Endodermal cell (in vitro differentiated cells): ENCODE results near the gene ZBTB7A. TPM values are rescaled to one million over a fixed set of nuclear protein-coding genes. Genes with fewer than 3 reads are reported as not detected.

Source experiments
- DNase-seq: peaks from one replicate; pipeline ENCODE4 v3.0.0-alpha.2; 2017
- H3K27ac ChIP-seq: 2 replicates; pipeline ENCODE4 v1.5.1; 2013; ENCODE audit warnings: mild to moderate bottlenecking, low read depth, low read length, moderate library complexity
- H3K27me3 ChIP-seq: 2 replicates; pipeline ENCODE4 v1.6.1; 2013; ENCODE audit warnings: mild to moderate bottlenecking, low read length, moderate library complexity; ENCODE audit not compliant: insufficient read depth, control insufficient read depth, poor library complexity, severe bottlenecking
- H3K36me3 ChIP-seq: 2 replicates; pipeline ENCODE4 v1.7.0; 2013; ENCODE audit warnings: mild to moderate bottlenecking, low read length, moderate library complexity; ENCODE audit not compliant: control insufficient read depth, insufficient read depth
- H3K4me1 ChIP-seq: one replicate; pipeline ENCODE4 v1.7.0; 2013; ENCODE audit warnings: low read length; ENCODE audit not compliant: control insufficient read depth, insufficient read depth
- H3K4me3 ChIP-seq: 2 replicates; pipeline ENCODE4 v1.5.1; 2013; ENCODE audit warnings: mild to moderate bottlenecking, low read length, moderate library complexity
- H3K9ac ChIP-seq: 2 replicates; pipeline ENCODE4 v1.6.1; 2013; ENCODE audit warnings: mild to moderate bottlenecking, low read length, moderate library complexity; ENCODE audit not compliant: poor library complexity, severe bottlenecking; ENCODE audit errors: extremely low read depth
- H3K9me3 ChIP-seq: 2 replicates; pipeline ENCODE4 v1.6.1; 2013; ENCODE audit warnings: mild to moderate bottlenecking, low read length, moderate library complexity; ENCODE audit not compliant: control insufficient read depth
- H3K27ac Mint-ChIP-seq: 2 replicates; pipeline ENCODE4 v1.8.0; 2020; ENCODE audit warnings: mixed read lengths
- H3K27me3 Mint-ChIP-seq: 2 replicates; pipeline ENCODE4 v1.8.0; 2021; ENCODE audit warnings: mild to moderate bottlenecking, mixed read lengths; ENCODE audit not compliant: insufficient read depth
- H3K36me3 Mint-ChIP-seq: 2 replicates; pipeline ENCODE4 v1.8.0; 2020; ENCODE audit warnings: low read depth, mixed read lengths
- H3K4me1 Mint-ChIP-seq: 2 replicates; pipeline ENCODE4 v1.8.0; 2020; ENCODE audit warnings: mixed read lengths
- H3K4me3 Mint-ChIP-seq: 2 replicates; pipeline ENCODE4 v1.8.0; 2020; ENCODE audit warnings: mild to moderate bottlenecking, moderate library complexity, mixed read lengths
- H3K9me3 Mint-ChIP-seq: 2 replicates; pipeline ENCODE4 v1.8.0; 2020; ENCODE audit warnings: mild to moderate bottlenecking, mixed read lengths
- WGBS, 2 experiments: methylation state at CpG; one replicate each; pipeline versions ENCODE4 v1.1.5 to v1.1.7; 2013; ENCODE audit warnings: missing lambda C conversion rate in 2 of 2, mixed read lengths in 1 of 2; ENCODE audit not compliant: insufficient coverage in 1 of 2, insufficient read length in 1 of 2; 5-methylcytosine and 5-hydroxymethylcytosine counted together
- total RNA-seq, 2 donors: library from RNA; stranded (reverse); fragmentation: NEBNext Ultra II Directional in 1 of 2; extraction: Animal tissue kit (Norgen Biotek cat#: 25700) in 1 of 2; gene quantifications; 2 replicates in 1 of 2; 3 replicates in 1 of 2; pipeline ENCODE4 v1.2.1, GENCODE V29; 2021
- TF ChIP-seq, protein P1 (sequence below): fragments of 200-600 bp; sonication (generic); conservative IDR thresholded peaks from 2 replicates; pipeline ENCODE4 v1.5.0; 2021; ENCODE audit warnings: antibody characterized with exemption, mild to moderate bottlenecking

Gene ZBTB7A
- total RNA-seq, 2 donors from 2014 or later, result 19.2 to 22.1 TPM

GRCh38 chr19:4034048-4035017 is 32.4 kb downstream of the ZBTB7A start:
- DNase-seq, result no peak
- Mint-ChIP-seq H3K27me3 (no peaks in the 10 kb centered on the region), H3K4me3 (no peak overlapping the region), H3K9me3 (peaks cover 2% of the 10 kb centered on the region), H3K4me1 (no peaks in the 10 kb centered on the region), H3K36me3 (peaks cover 15% of the 10 kb centered on the region), H3K27ac (no peak overlapping the region)
- no peaks in the 10 kb centered on the region for H3K27me3 ChIP-seq
- no peaks in the 10 kb centered on the region for H3K9me3 ChIP-seq
- no peak overlapping the region for H3K27ac ChIP-seq
- H3K4me3 ChIP-seq, result no peak overlapping the region
- H3K36me3 ChIP-seq, result peaks cover 20% of the 10 kb centered on the region
- no peak overlapping the region for H3K9ac ChIP-seq
- no peaks in the 10 kb centered on the region for H3K4me1 ChIP-seq
- WGBS, 2 experiments, result 94 to 98% methylated on average over 22 to 34 of the region's 34 CpGs
- TF ChIP-seq, protein P1, sequence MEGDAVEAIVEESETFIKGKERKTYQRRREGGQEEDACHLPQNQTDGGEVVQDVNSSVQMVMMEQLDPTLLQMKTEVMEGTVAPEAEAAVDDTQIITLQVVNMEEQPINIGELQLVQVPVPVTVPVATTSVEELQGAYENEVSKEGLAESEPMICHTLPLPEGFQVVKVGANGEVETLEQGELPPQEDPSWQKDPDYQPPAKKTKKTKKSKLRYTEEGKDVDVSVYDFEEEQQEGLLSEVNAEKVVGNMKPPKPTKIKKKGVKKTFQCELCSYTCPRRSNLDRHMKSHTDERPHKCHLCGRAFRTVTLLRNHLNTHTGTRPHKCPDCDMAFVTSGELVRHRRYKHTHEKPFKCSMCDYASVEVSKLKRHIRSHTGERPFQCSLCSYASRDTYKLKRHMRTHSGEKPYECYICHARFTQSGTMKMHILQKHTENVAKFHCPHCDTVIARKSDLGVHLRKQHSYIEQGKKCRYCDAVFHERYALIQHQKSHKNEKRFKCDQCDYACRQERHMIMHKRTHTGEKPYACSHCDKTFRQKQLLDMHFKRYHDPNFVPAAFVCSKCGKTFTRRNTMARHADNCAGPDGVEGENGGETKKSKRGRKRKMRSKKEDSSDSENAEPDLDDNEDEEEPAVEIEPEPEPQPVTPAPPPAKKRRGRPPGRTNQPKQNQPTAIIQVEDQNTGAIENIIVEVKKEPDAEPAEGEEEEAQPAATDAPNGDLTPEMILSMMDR, result no peak

DNA sequence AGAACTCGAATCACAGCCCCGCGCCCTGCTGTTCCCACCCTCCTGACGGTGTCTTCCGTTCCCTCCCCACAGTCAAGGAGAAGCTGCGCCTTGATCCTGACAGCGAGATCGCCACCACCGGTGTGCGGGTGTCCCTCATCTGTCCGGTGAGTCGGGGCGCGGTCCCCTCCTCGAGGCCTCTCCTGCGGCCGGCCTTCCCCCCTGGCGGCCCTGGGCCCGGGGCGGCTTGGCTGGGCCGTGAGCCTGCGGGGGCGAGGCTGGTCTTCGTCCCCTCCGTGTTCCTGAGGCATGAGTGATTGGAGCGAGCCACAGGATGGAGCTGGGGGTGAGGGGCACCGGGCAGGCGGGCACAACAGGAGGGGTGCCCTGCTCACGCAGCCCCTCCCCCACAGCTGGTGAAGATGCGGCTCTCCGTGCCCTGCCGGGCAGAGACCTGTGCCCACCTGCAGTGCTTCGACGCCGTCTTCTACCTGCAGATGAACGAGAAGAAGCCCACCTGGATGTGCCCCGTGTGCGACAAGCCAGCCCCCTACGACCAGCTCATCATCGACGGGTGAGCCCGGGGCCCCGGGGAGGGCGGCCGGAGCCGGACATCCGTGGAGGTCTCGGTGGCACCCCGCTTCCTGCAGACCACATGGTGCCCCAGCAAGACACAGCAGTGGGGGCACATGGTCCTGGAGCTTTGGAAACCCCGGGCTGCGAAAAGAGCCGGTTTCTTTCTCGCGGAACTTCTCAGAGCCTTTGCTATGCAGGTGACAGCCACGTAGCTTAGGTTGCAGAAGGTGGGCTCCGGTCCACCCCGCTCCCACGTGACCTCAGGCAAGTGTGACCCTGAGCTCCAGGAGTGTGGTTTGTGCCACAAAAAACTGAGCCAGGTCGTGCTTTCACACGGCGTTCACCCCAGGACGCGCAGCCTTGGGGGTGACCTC is 33.4 kb downstream of the ZBTB7A start:
- Histone ChIP-seq H3K9me3 (no peaks in the 10 kb centered on the region), H3K4me3 (no peak overlapping the region), H3K36me3 (peaks cover 23% of the 10 kb centered on the region), H3K27ac (no peak overlapping the region), H3K27me3 (no peaks in the 10 kb centered on the region), H3K4me1 (no peaks in the 10 kb centered on the region), H3K9ac (no peak overlapping the region)
- WGBS, 2 experiments, result 89 to 93% methylated on average over 49 to 63 of the region's 63 CpGs
- DNase-seq, result no peak
- Mint-ChIP-seq H3K4me3 (no peak overlapping the region), H3K9me3 (peaks cover 2% of the 10 kb centered on the region), H3K27ac (no peak overlapping the region), H3K27me3 (no peaks in the 10 kb centered on the region), H3K4me1 (no peaks in the 10 kb centered on the region), H3K36me3 (peaks cover 21% of the 10 kb centered on the region)
- TF ChIP-seq, protein P1, result no peak

DNA sequence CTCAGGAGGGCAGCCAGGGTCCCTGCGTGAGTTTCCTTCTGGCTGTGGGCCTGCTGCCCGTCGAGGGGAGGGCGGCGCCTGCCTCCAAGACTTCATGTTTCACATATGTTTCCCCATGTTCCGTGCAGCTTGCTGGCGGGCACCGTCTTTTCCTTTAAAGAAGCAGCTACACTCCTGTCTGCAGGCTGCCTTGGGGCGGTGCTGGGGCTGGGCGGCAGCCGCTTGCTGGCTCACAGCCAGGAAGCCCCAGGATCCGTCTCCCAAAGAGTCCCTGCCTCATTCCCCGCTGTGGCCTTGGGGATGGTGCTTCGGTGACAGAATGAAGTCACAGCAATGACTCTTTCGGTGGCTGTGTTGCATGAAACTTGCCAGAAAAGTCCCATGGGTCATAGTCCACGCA is 34.3 kb downstream of the ZBTB7A start:
- TF ChIP-seq, protein P1, result no peak
- Histone ChIP-seq H3K4me3 (no peak overlapping the region), H3K9me3 (no peaks in the 10 kb centered on the region), H3K27ac (no peak overlapping the region), H3K27me3 (no peaks in the 10 kb centered on the region), H3K9ac (no peak overlapping the region), H3K4me1 (no peaks in the 10 kb centered on the region), H3K36me3 (peaks cover 23% of the 10 kb centered on the region)
- peaks cover 2% of the 10 kb centered on the region for H3K9me3 Mint-ChIP-seq
- no peaks in the 10 kb centered on the region for H3K4me1 Mint-ChIP-seq
- DNase-seq, result no peak
- H3K27ac Mint-ChIP-seq, result no peak overlapping the region
- H3K27me3 Mint-ChIP-seq, result no peaks in the 10 kb centered on the region
- WGBS, 2 experiments, result 95 to 96% methylated on average over 16 of the region's 16 CpGs
- peaks cover 25% of the 10 kb centered on the region for H3K36me3 Mint-ChIP-seq
- no peak overlapping the region for H3K4me3 Mint-ChIP-seq
